ENCODE measurements around the gene DYSF.

DNA sequence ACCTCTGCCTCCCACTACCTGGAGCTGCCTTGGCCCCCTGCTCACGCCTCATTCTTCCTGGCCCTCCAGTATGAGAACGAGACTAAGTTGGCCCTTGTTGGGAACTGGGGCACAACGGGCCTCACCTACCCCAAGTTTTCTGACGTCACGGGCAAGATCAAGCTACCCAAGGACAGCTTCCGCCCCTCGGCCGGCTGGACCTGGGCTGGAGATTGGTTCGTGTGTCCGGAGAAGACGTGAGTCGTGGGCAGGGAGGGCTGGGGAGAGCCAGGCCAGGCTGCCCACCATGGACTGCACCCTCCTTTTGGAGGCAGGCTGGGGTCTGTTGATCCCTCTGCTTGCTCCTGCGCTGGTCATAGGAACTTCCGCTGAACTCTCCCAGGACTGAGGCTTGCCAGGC lies 114.7 kb downstream of the DYSF start:
- TF ChIP-seq, protein P1, sequence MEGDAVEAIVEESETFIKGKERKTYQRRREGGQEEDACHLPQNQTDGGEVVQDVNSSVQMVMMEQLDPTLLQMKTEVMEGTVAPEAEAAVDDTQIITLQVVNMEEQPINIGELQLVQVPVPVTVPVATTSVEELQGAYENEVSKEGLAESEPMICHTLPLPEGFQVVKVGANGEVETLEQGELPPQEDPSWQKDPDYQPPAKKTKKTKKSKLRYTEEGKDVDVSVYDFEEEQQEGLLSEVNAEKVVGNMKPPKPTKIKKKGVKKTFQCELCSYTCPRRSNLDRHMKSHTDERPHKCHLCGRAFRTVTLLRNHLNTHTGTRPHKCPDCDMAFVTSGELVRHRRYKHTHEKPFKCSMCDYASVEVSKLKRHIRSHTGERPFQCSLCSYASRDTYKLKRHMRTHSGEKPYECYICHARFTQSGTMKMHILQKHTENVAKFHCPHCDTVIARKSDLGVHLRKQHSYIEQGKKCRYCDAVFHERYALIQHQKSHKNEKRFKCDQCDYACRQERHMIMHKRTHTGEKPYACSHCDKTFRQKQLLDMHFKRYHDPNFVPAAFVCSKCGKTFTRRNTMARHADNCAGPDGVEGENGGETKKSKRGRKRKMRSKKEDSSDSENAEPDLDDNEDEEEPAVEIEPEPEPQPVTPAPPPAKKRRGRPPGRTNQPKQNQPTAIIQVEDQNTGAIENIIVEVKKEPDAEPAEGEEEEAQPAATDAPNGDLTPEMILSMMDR (IDR thresholded peaks at IDR 0.05), result no peak
- TF ChIP-seq EP300 (IDR thresholded peaks at IDR 0.05), result no peak
